HepG2 (cell line): Measurements from ENCODE around the gene LRRC25. TPM values are rescaled to one million over a fixed set of nuclear protein-coding genes. Genes with fewer than 3 reads are reported as not detected.

ENCODE experiments used
- ATAC-seq: fragments of 200-7000 bp; cut with Tn5 transposase; 3 replicates; pipeline ENCODE4 v1.9.1; 2020; ENCODE audit warnings: mild to moderate bottlenecking, moderate library complexity
- BruUV-seq: library from RNA; stranded (reverse); fragments of 400-500 nt; replicated peaks from 2 replicates; lab custom pipeline; 2021; lab: Mats Ljungman, UMichigan
- CTCF ChIA-PET: fragments of 300-600 bp; formaldehyde crosslinking; extraction: SDS; loops from one replicate; lab custom pipeline; 2021; ENCODE audit warnings: low total read pairs, inconsistent platforms, low intra/inter-chr PET ratio; lab: Yijun Ruan, JAX
- POLR2A ChIA-PET: fragments of 350-600 bp; sonication (Branson Sonifier 250); formaldehyde crosslinking; loops from one replicate; lab custom pipeline; 2020; ENCODE audit warnings: antibody characterized with exemption, inconsistent platforms; lab: Yijun Ruan, JAX
- DNase-seq: peaks from one replicate; pipeline ENCODE4 v3.0.0-alpha.2; 2015; ENCODE audit warnings: low spot score
- FAIRE-seq: peaks from 3 replicates; lab custom pipeline; 2011; peaks lifted over from hg19 to GRCh38; lab: Jason Lieb, UNC
- H2AFZ ChIP-seq: one replicate; pipeline ENCODE4 v1.6.1; 2011; ENCODE audit warnings: low read length, inconsistent platforms
- H3K27ac ChIP-seq: fragments of 300-600 bp; 3 replicates; pipeline ENCODE4 v1.8.0; 2011; ENCODE audit warnings: mixed run types, mild to moderate bottlenecking, mixed read lengths, low read length, inconsistent platforms; ENCODE audit not compliant: insufficient read depth; ENCODE audit errors: extremely low read length
- H3K27me3 ChIP-seq, 2 experiments: fragments of 200-600 bp in 1 of 2; 2 replicates in 1 of 2; 3 replicates in 1 of 2; pipeline versions ENCODE4 v1.6.0 to v1.8.0; 2011; ENCODE audit warnings: low read length in 2 of 2, mild to moderate bottlenecking in 2 of 2, moderate library complexity in 2 of 2, inconsistent platforms in 1 of 2; ENCODE audit not compliant: insufficient read depth in 2 of 2, control insufficient read depth in 1 of 2
- H3K36me3 ChIP-seq, 2 experiments: fragments of 200-600 bp in 1 of 2; replicated peaks in 1 of 2; 2 replicates in 1 of 2; 3 replicates in 1 of 2; pipeline versions ENCODE4 v1.5.1 to v1.8.0; 2011; ENCODE audit warnings: low read length in 2 of 2, inconsistent platforms in 1 of 2; ENCODE audit not compliant: insufficient read depth in 2 of 2, control insufficient read depth in 1 of 2
- H3K4me1 ChIP-seq: 2 replicates; pipeline ENCODE4 v1.5.1; 2012; ENCODE audit warnings: low read length, inconsistent platforms; ENCODE audit not compliant: insufficient read depth
- H3K4me2 ChIP-seq: 2 replicates; pipeline ENCODE4 v1.6.0; 2011; ENCODE audit warnings: low read depth, low read length, inconsistent platforms
- H3K4me3 ChIP-seq, 3 experiments: fragments of 200-600 bp in 1 of 3; sonication (generic), shearing (Covaris generic) in 1 of 3; replicated peaks in 1 of 3; 2 replicates each; pipeline ENCODE4 v1.5.1; 2011 to 2016; ENCODE audit warnings: low read length in 3 of 3, inconsistent platforms in 2 of 3, low read depth in 2 of 3, mild to moderate bottlenecking in 2 of 3, control low read depth in 1 of 3, mixed read lengths in 1 of 3; ENCODE audit not compliant: insufficient read depth in 1 of 3
- H3K79me2 ChIP-seq: one replicate; pipeline ENCODE4 v1.6.1; 2011; ENCODE audit warnings: low read length, inconsistent platforms; ENCODE audit not compliant: insufficient read depth
- H3K9ac ChIP-seq: 2 replicates; pipeline ENCODE4 v1.6.0; 2011; ENCODE audit warnings: mild to moderate bottlenecking, low read depth, low read length, inconsistent platforms; ENCODE audit not compliant: insufficient read depth
- H3K9me3 ChIP-seq: 2 replicates; pipeline ENCODE4 v1.5.1; 2012; ENCODE audit warnings: mild to moderate bottlenecking, low read length
- H4K20me1 ChIP-seq: 2 replicates; pipeline ENCODE4 v1.6.0; 2011; ENCODE audit warnings: inconsistent platforms, mild to moderate bottlenecking, low read length, moderate library complexity; ENCODE audit not compliant: insufficient read depth
- CEBPG ChIP-seq: IDR thresholded peaks from 2 replicates; pipeline ENCODE4 v1.6.1; 2016
- CREB1 ChIP-seq, 2 experiments: fragments of 450-650 bp in 1 of 2; IDR thresholded peaks; 2 replicates each; pipeline ENCODE4 v1.6.1; 2016 to 2017; ENCODE audit warnings: control low read depth in 1 of 2, mild to moderate bottlenecking in 1 of 2, missing compliant biosample characterization in 1 of 2, missing genetic modification characterization in 1 of 2
- CREM ChIP-seq, 2 experiments: sonication (generic) in 1 of 2; formaldehyde crosslinking in 1 of 2; IDR thresholded peaks; 2 replicates each; pipeline versions ENCODE4 v1.4.0 to v1.6.1; 2016 to 2020; ENCODE audit warnings: antibody characterized with exemption in 1 of 2, mild to moderate bottlenecking in 1 of 2, missing genetic modification reagents in 1 of 2
- FOXA3 ChIP-seq: IDR thresholded peaks from 2 replicates; pipeline ENCODE4 v1.6.1; 2016; ENCODE audit warnings: missing genetic modification reagents, missing compliant biosample characterization
- MAFK ChIP-seq, 2 experiments: IDR thresholded peaks in 1 of 2; conservative IDR thresholded peaks in 1 of 2; 2 replicates each; pipeline ENCODE4 v1.6.1; 2011; ENCODE audit warnings: improper control_type of control experiment in 2 of 2, low read length in 2 of 2
- MXD4 ChIP-seq: IDR thresholded peaks from 2 replicates; pipeline ENCODE4 v1.6.1; 2016; ENCODE audit warnings: mild to moderate bottlenecking, missing biosample characterization, missing genetic modification reagents
- NR2F2 ChIP-seq: IDR thresholded peaks from 2 replicates; pipeline ENCODE4 v1.6.1; 2012; ENCODE audit warnings: low read depth, inconsistent platforms, borderline replicate concordance
- PHF20 ChIP-seq: sonication (generic); formaldehyde crosslinking; IDR thresholded peaks from 2 replicates; pipeline ENCODE4 v1.5.0; 2020; ENCODE audit warnings: mild to moderate bottlenecking, missing genetic modification reagents
- POLR2G ChIP-seq: fragments of 200-400 bp; formaldehyde crosslinking; IDR thresholded peaks from 2 replicates; pipeline ENCODE4 v1.6.1; 2018; ENCODE audit warnings: mild to moderate bottlenecking, low read depth, low read length, moderate library complexity
- RORA ChIP-seq: sonication (generic); formaldehyde crosslinking; IDR thresholded peaks from 2 replicates; pipeline ENCODE4 v1.5.0; 2020; ENCODE audit warnings: mild to moderate bottlenecking, missing genetic modification reagents, moderate library complexity
- ZFP36 ChIP-seq: fragments of 150-350 bp; IDR thresholded peaks from 2 replicates; pipeline ENCODE4 v1.6.1; 2018; ENCODE audit warnings: borderline replicate concordance, low read length, low read depth; ENCODE audit not compliant: partially characterized antibody
- ZMAT3 ChIP-seq: sonication (generic); formaldehyde crosslinking; conservative IDR thresholded peaks from 2 replicates; pipeline ENCODE4 v1.7.0; 2021; ENCODE audit warnings: missing genetic modification reagents
- ZNF414 ChIP-seq: sonication (generic); formaldehyde crosslinking; IDR thresholded peaks from 2 replicates; pipeline ENCODE4 v1.5.0; 2020; ENCODE audit warnings: missing genetic modification reagents
- ZNF512 ChIP-seq: sonication (generic); formaldehyde crosslinking; IDR thresholded peaks from 2 replicates; pipeline ENCODE4 v1.4.0; 2020; ENCODE audit warnings: mild to moderate bottlenecking, missing genetic modification reagents
- ZSCAN30 ChIP-seq: sonication (generic); formaldehyde crosslinking; IDR thresholded peaks from 2 replicates; pipeline ENCODE4 v1.5.0; 2020; ENCODE audit warnings: mild to moderate bottlenecking, missing genetic modification reagents
- WGBS: methylation state at CpG from one replicate; pipeline ENCODE4 v1.1.6; 2017; ENCODE audit warnings: low lambda C conversion rate; 5-methylcytosine and 5-hydroxymethylcytosine counted together
- in situ Hi-C: cut with HindIII; loops from 2 replicates; pipeline ENCODE4 v1.10.0; 2017; ENCODE audit warnings: low pct_unique_long_range_greater_than_20kb; ENCODE audit not compliant: extremely low pct_ligation_motif_present
- intact Hi-C: fragments of 100-400 bp; cut with micrococcal nuclease; formaldehyde crosslinking; loops from one replicate; pipeline ENCODE4 v1.10.0; 2022; ENCODE audit not compliant: unreplicated experiment
- polyA plus RNA-seq, 8 experiments: library from polyadenylated mRNA; depleted of rRNA in 3 of 8; stranded (reverse) in 7 of 8; unstranded in 1 of 8; fragments of >200 nt; fragmentation: Illumina TruSeq in 4 of 8; extraction: Trizol in 4 of 8; gene quantifications; 2 replicates each; pipeline versions ENCODE4 v1.2.1 to v1.2.3, GENCODE V29; 2011 to 2016; ENCODE audit warnings: low read depth in 4 of 8, missing spikeins in 1 of 8, mixed read lengths in 1 of 8; ENCODE audit not compliant: insufficient read depth in 1 of 8
- total RNA-seq, 5 experiments: library from RNA; depleted of rRNA; stranded (reverse); fragments of >200 nt; fragmentation: Illumina TruSeq; extraction: Trizol; gene quantifications; 2 replicates each; pipeline ENCODE4 v1.2.3, GENCODE V29; 2016; ENCODE audit warnings: low read depth in 1 of 5

The LRRC25 gene
- total and polyA plus RNA-seq, 2 of the 13 experiments (the other 11 are each of a cell fraction or from before 2014, with no cell fraction given) = 0.13 to 0.53 TPM

- Histone ChIP-seq H3K36me3 (peaks cover 8 to 33% of the 10 kb centered on the region in 2 experiments; a peak in 4 of 5 replicates), H3K27me3 (no peaks in the 10 kb centered on the region), H3K9me3 (no peaks in the 10 kb centered on the region), H3K79me2 (peaks cover 5% of the 10 kb centered on the region), H3K4me1 (peaks cover 80% of the 10 kb centered on the region), H4K20me1 (no peaks in the 10 kb centered on the region), H3K27ac (peak overlapping the region; percentile 90), H2AFZ (no peak overlapping the region), H3K4me2 (no peak overlapping the region), H3K9ac (peak overlapping the region; percentile 49), H3K4me3 (no peak overlapping the region)
- 88% methylated on average over 2 of the region's 2 CpGs for WGBS
- POLR2A ChIA-PET = interaction anchor here (0.9 to 17.4 kb wide), 4 partner anchors 8 to 85 kb away, joined by 3 to 514 read pairs (median 35); partner anchors contain the start of genes GDF15 and JUND
- DNase-seq (no peak), ATAC-seq (no peak), FAIRE-seq (no peak)
- TF ChIP-seq POLR2G = 0 out of 2 replicates have a peak, but pooled peaks have one; percentile 15
- no peak for TF ChIP-seq ZFP36
- TF ChIP-seq ZSCAN30 (CRISPR knock-in tag) = no peak
- in situ Hi-C loops = no loop called here
- intact Hi-C loops = no loop called here
- no TSS peak for BruUV-seq
- CTCF ChIA-PET = no interaction called here
Observed at GRCh38 chr19:18366021-18366435, 31.4 kb downstream of the LRRC25 start.

- BruUV-seq = TSS peak; percentile 62
- H3K27me3 ChIP-seq = no peaks in the 10 kb centered on the region
- H3K4me2 ChIP-seq = peak overlapping the region; percentile 40
- peaks cover 8 to 34% of the 10 kb centered on the region in 2 experiments for H3K36me3 ChIP-seq
- DNase-seq (peak; percentile 97), ATAC-seq (peak; percentile 67), FAIRE-seq (peak; percentile 89)
- H3K27ac ChIP-seq = peak overlapping the region; percentile 90
- peak overlapping the region; percentile 75 for H3K9ac ChIP-seq
- 4% methylated on average over 15 of the region's 15 CpGs for WGBS
- H4K20me1 ChIP-seq = no peaks in the 10 kb centered on the region
- peaks cover 77% of the 10 kb centered on the region for H3K4me1 ChIP-seq
- in situ Hi-C loops = no loop called here
- no peak overlapping the region for H3K4me3 ChIP-seq
- CTCF ChIA-PET = no interaction called here
- intact Hi-C loops = no loop called here
- POLR2A ChIA-PET = interaction anchor here (0.5 to 17.4 kb wide), 16 partner anchors 9 to 367 kb away, joined by 3 to 514 read pairs (median 4); partner anchors contain the start of genes GDF15, JUND, MPV17L2 and SSBP4
- H3K79me2 ChIP-seq = peaks cover 5% of the 10 kb centered on the region
- H3K9me3 ChIP-seq = no peaks in the 10 kb centered on the region
- H2AFZ ChIP-seq = no peak overlapping the region
- TF ChIP-seq ZNF512 (CRISPR knock-in tag) (peak; percentile 67; the same call in 1 of the 2 replicates), RORA (CRISPR knock-in tag) (0 out of 2 replicates have a peak, but pooled peaks have one; percentile 47), PHF20 (CRISPR knock-in tag) (0 out of 2 replicates have a peak, but pooled peaks have one; percentile 33), FOXA3 (CRISPR knock-in tag) (peak; percentile 84), CREB1 (IDR thresholded peaks at IDR 0.05) (peak; percentile 88), CREB1 (CRISPR knock-in tag; IDR thresholded peaks at IDR 0.05) (peak; percentile 91), CEBPG (CRISPR knock-in tag) (peak; percentile 98), NR2F2 (peak; percentile 43; the same call in 1 of the 2 replicates), ZNF414 (peak; percentile 44; the same call in 1 of the 2 replicates), CREM (IDR thresholded peaks at IDR 0.05) (peak; percentile 88), CREM (CRISPR knock-in tag; IDR thresholded peaks at IDR 0.05) (no peak), ZMAT3 (CRISPR knock-in tag) (0 out of 2 replicates have a peak, but pooled peaks have one; percentile 29), MAFK (conservative IDR thresholded peaks at IDR 0.05 in 1 of 2, IDR thresholded peaks at IDR 0.05 in 1 of 2; ENCODE audit: low read length in 2 of 2) (0 out of 4 replicates have a peak, but pooled peaks of 1 of the 2 experiments have one; percentile 0), MXD4 (CRISPR knock-in tag) (0 out of 2 replicates have a peak, but pooled peaks have one; percentile 46)
Observed at GRCh38 chr19:18364826-18365528, 32.4 kb downstream of the LRRC25 start.
